ENCODE data around the gene DNAJC27. TPM values are rescaled to one million over a fixed set of nuclear protein-coding genes. Genes with fewer than 3 reads are reported as not detected.

DNAJC27 gene
- total RNA-seq, 1 experiment from 2014 or later = 5.4 TPM

- Mint-ChIP-seq H3K9me3 (peaks cover 56% of the 10 kb centered on the region), H3K4me3 (no peak overlapping the region), H3K4me1 (peaks cover 8% of the 10 kb centered on the region), H3K36me3 (peaks cover 52% of the 10 kb centered on the region), H3K27me3 (ENCODE audit: low read depth) (peaks cover 2% of the 10 kb centered on the region; the same call in 1 of the 2 replicates), H3K27ac (no peak overlapping the region)
- ATAC-seq = no peak
- no peak for TF ChIP-seq PRDM15 (CRISPR knock-in tag; IDR thresholded peaks at IDR 0.05)
- peak; percentile 84 for TF ChIP-seq ZNF317 (CRISPR knock-in tag; IDR thresholded peaks at IDR 0.05; ENCODE audit: borderline replicate concordance, low read depth)
- ChIA-PET CTCF (no interaction called here), POLR2A (no interaction called here)
- no peak for DNase-seq (ENCODE audit: low spot score)
Measured at GRCh38 chr2:24894750-24895149, 77.0 kb downstream of the DNAJC27 start.

- peaks cover 56% of the 10 kb centered on the region for H3K9me3 Mint-ChIP-seq
- ATAC-seq = no peak
- peaks cover 3% of the 10 kb centered on the region; the same call in 1 of the 2 replicates for H3K4me1 Mint-ChIP-seq
- peaks cover 2% of the 10 kb centered on the region; the same call in 1 of the 2 replicates for H3K27me3 Mint-ChIP-seq (ENCODE audit: low read depth)
- H3K27ac Mint-ChIP-seq = no peak overlapping the region
- CTCF ChIA-PET = no interaction called here
- no peak for DNase-seq (ENCODE audit: low spot score)
- peaks cover 52% of the 10 kb centered on the region for H3K36me3 Mint-ChIP-seq
- no peak overlapping the region for H3K4me3 Mint-ChIP-seq
- POLR2A ChIA-PET = no interaction called here
- TF ChIP-seq ELF4 (CRISPR knock-in tag; IDR thresholded peaks at IDR 0.05; ENCODE audit: low read depth) = no peak
- TF ChIP-seq ARID4B (CRISPR knock-in tag; IDR thresholded peaks at IDR 0.05; ENCODE audit: borderline replicate concordance) = no peak
- no peak for TF ChIP-seq ZNF317 (CRISPR knock-in tag; IDR thresholded peaks at IDR 0.05; ENCODE audit: borderline replicate concordance, low read depth)
- no peak for TF ChIP-seq ZNF423 (CRISPR knock-in tag; IDR thresholded peaks at IDR 0.05)
- no peak for TF ChIP-seq E2F4 (CRISPR knock-in tag; IDR thresholded peaks at IDR 0.05; ENCODE audit: borderline replicate concordance, low read depth)
- TF ChIP-seq NFE2L1 (CRISPR knock-in tag; IDR thresholded peaks at IDR 0.05) = no peak
- no peak for TF ChIP-seq ESRRA (CRISPR knock-in tag; IDR thresholded peaks at IDR 0.05; ENCODE audit: borderline replicate concordance)
- no peak for TF ChIP-seq AFF4 (CRISPR knock-in tag; IDR thresholded peaks at IDR 0.05; ENCODE audit: borderline replicate concordance)
- TF ChIP-seq ZNF396 (CRISPR knock-in tag; IDR thresholded peaks at IDR 0.05; ENCODE audit: borderline replicate concordance) = no peak
- no peak for TF ChIP-seq CTCF (IDR thresholded peaks at IDR 0.05)
- TF ChIP-seq E2F1 (CRISPR knock-in tag; IDR thresholded peaks at IDR 0.05) = no peak
- no peak for TF ChIP-seq FOXK1 (CRISPR knock-in tag; IDR thresholded peaks at IDR 0.05)
- TF ChIP-seq HMGXB4 (CRISPR knock-in tag; IDR thresholded peaks at IDR 0.05) = no peak
- no peak for TF ChIP-seq ZNF416 (CRISPR knock-in tag; IDR thresholded peaks at IDR 0.05)
Measured at GRCh38 chr2:24893934-24894333, 77.8 kb downstream of the DNAJC27 start.

All from WTC11 (cell line).